AG09319 (cell line): Measurements from ENCODE around the gene SIRT6.
"Not testable (repeated sequence)": the region's sequence is repeated elsewhere in the genome, so short reads cannot be mapped to it uniquely, and the experiment has no call there.

Source experiments
- DNase-seq: peaks from one replicate; pipeline ENCODE4 v3.0.0-alpha.2; 2010; ENCODE audit warnings: low read depth; ENCODE audit errors: extremely low read depth
- TF ChIP-seq, protein P1 (sequence below): IDR thresholded peaks from 2 replicates; pipeline ENCODE4 v1.5.1; 2011; ENCODE audit warnings: low read depth, mild to moderate bottlenecking, inconsistent platforms, low read length, moderate library complexity

Gene SIRT6

DNA sequence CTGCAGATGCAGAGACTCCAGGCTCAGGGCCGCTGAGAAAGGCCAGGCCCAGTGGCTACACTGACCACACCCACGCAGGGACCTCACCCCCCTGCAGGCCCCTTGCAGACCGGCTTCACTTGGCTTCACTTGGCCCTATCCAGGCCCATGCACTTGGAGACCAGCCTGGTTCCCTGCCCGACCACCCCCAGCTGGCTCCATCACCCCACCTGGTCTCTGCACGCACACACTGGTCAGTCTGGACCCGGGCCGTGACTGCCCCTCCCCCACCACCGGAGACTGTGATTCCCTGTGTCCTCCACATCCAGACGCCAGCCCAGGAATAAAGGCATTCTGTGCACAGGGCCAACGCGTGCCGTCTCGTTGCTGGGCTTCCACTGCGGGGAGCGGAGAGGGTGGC lies 42.1 kb upstream of the SIRT6 start:
- TF ChIP-seq, protein P1, sequence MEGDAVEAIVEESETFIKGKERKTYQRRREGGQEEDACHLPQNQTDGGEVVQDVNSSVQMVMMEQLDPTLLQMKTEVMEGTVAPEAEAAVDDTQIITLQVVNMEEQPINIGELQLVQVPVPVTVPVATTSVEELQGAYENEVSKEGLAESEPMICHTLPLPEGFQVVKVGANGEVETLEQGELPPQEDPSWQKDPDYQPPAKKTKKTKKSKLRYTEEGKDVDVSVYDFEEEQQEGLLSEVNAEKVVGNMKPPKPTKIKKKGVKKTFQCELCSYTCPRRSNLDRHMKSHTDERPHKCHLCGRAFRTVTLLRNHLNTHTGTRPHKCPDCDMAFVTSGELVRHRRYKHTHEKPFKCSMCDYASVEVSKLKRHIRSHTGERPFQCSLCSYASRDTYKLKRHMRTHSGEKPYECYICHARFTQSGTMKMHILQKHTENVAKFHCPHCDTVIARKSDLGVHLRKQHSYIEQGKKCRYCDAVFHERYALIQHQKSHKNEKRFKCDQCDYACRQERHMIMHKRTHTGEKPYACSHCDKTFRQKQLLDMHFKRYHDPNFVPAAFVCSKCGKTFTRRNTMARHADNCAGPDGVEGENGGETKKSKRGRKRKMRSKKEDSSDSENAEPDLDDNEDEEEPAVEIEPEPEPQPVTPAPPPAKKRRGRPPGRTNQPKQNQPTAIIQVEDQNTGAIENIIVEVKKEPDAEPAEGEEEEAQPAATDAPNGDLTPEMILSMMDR: no peak
- no peak for DNase-seq

DNA sequence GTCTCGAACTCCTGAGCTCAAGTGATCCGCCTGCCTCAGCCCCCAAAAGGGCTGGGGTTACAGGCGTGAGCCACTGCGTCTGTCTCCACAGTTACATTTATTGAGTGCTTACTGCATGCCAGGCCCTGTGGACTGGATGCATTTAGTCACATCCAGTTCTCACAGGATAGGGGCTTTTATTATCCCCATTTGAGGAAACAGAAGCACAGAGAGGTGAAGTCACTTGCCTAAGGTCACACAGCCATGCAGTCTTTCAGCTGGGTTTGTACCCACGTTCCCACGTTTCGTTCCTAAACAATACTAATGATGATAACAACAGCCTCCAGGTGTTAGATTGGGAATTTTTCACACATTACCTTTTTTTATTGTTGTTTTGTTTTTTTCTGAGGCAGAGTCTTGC lies 37.8 kb upstream of the SIRT6 start:
- DNase-seq: no peak
- TF ChIP-seq, protein P1: no peak

DNA sequence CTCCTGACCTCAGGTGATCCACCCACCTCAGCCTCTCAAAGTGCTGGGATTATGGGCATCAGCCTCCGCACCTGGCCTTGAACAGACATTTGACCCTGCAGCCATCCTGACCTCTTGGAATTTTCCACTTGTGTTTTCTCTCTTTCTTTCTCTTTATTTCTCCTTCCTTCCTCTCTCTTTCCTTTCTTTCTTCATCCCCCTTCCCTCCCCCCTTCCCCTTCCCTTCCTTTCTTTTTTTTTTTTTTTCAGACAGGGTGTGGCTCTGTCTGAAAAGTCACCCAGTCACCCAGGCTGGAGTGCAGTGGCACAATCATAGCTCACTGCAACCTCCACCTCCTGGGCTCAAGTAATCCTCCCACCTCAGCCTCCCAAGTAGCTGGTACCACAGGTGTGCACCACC lies 36.2 kb upstream of the SIRT6 start:
- DNase-seq: not testable (repeated sequence)

DNA sequence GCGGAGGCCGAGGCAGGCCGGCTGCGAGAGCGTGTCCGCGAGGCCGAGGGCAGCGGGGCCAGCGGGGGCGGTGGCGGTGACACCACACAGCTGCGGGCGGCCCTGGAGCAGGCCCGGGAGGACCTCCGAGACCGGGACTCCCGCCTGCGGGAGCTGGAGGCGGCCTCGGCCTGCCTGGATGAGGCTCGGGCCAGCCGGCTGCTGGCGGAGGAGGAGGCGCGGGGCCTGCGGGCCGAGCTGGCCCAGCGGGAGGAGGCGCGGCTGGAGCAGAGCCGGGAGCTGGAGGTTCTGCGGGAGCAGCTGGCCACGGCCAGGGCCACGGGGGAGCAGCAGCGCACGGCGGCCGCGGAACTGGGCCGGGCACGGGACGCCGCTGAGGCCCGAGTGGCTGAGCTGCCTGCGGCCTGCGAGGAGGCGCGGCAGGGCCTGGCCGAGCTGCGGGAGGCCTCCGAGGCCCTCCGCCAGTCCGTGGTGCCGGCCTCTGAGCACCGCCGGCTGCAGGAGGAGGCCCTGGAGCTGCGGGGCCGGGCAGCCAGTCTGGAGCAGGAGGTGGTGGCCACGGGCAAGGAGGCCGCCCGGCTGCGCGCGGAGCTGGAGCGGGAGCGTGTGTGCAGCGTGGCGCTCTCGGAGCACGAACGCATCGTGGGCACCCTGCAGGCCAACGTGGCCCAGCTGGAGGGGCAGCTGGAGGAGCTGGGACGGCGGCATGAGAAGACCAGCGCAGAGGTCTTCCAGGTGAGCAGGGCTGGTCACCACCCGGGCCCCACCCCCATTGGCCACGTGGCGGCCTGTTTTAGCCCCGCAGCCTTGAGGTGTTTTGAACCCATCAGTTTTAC lies 35.3 kb upstream of the SIRT6 start:
- DNase-seq: no peak
- TF ChIP-seq, protein P1: no peak

DNA sequence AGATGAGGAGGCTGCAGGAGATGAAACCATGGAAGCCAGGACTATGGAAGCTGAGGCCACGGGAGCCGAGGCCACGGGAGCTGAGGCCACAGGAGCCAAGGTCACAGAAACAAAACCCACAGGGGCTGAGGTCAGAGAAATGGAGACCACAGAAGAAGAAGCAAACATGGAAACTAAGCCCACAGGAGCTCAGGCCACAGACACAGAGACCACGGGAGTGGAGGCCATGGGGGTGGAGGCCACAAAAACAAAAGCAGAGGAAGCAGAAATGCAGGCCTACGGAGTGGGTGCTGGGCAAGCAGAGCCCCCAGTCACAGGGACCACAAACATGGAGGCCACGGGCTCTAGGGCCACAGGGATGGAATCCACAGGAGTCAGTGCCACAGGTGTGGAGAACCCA lies 34.5 kb upstream of the SIRT6 start:
- TF ChIP-seq, protein P1: no peak
- no peak for DNase-seq

DNA sequence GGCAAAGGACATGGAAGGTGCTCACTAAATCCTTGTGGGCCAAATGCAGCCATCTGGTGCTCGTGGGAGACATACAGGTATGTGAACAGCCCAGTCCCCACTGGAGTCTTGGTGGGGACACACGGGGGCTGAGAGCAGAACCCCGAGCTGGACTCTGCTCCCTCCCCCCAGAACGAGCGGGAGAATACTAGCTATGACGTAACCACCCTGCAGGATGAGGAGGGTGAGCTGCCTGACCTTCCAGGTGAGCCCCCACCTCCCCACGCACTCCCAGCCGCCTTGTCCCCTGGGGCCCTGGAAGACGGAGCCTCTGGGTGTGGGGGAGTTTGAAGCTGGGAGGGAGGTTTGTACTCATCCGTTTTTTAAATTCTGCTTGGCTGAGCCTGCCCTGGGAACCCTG lies 33.4 kb upstream of the SIRT6 start:
- DNase-seq: no peak
- TF ChIP-seq, protein P1: no peak

DNA sequence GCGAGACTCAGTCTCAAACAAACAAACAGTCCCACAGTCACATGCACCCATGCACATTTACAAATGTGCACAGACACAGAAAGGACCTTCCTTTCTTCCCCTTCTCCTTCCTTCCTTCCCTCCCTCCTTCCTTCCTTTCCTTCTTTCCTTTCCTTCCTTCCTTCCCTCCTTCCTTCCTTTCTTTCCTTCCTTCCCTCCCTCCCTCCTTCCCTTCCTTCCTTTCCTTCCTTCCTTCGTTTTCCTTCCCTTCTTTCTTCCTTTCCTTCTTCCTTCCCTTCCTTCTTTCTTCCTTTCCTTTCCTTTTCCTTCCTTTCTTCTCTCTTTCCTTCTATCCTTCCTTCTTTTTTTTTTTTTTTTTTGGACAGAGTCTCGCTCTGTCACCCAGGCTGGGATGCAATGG lies 30.8 kb upstream of the SIRT6 start:
- TF ChIP-seq, protein P1: no peak
- no peak for DNase-seq
